Sciatic nerve (tissue), 2 donors: ENCODE data around the gene RNU6-1. TPM values are rescaled to one million over a fixed set of nuclear protein-coding genes. Genes with fewer than 3 reads are reported as not detected.

Experiments used
- ATAC-seq: fragments of 200-7000 bp; cut with Tn5 transposase; one replicate; pipeline ENCODE4 v1.9.1; 2020; ENCODE audit warnings: mild to moderate bottlenecking, moderate library complexity
- DNase-seq: peaks from one replicate; pipeline ENCODE4 v3.0.0-alpha.2; 2020; ENCODE audit warnings: low spot score
- intact Hi-C: fragments of 100-400 bp; cut with DNase I; formaldehyde crosslinking; loops from one replicate; pipeline ENCODE4 v1.14.2; 2022
- total RNA-seq: library from RNA; stranded (reverse); fragmentation: NEBNext Ultra II Directional; extraction: Animal tissue kit (Norgen Biotek cat#: 25700); gene quantifications from one replicate; pipeline ENCODE4 v1.2.1, GENCODE V29; 2021
- donor health status: DM: no; HTN: no; CAD: no.
- donor health status: DM: no; HTN: no; CAD: no.

Gene RNU6-1
- total RNA-seq = not detected

- peak; percentile 95 for ATAC-seq
- DNase-seq = peak; percentile 96
- intact Hi-C loops = loop anchor here (5.0 kb wide), 2 partner anchors 383 to 893 kb away; no protein-coding TSS in a partner anchor
Measured at GRCh38 chr15:67839929-67840748, at the start of gene RNU6-1. Gene RNU6-1, minus strand, starts transcription at chr15:67840045.

GRCh38 chr15:67887776-67888175 is 47.9 kb upstream of the RNU6-1 start:
- no peak for ATAC-seq

GRCh38 chr15:67885861-67886260 is 46.0 kb upstream of the RNU6-1 start:
- intact Hi-C loops = no loop called here
- DNase-seq = no peak
- ATAC-seq = no peak

More at GRCh38 chr15:67887776-67888175, 47.9 kb upstream of the RNU6-1 start:
- intact Hi-C loops = no loop called here
- DNase-seq = no peak

- intact Hi-C loops = no loop called here
- DNase-seq (no peak), ATAC-seq (no peak)
Measured at GRCh38 chr15:67885175-67885523, 45.3 kb upstream of the RNU6-1 start.

- intact Hi-C loops = no loop called here
Measured at GRCh38 chr15:67884514-67885174, 44.8 kb upstream of the RNU6-1 start.

GRCh38 chr15:67884009-67884408 is 44.2 kb upstream of the RNU6-1 start:
- DNase-seq (no peak), ATAC-seq (no peak)
- intact Hi-C loops = no loop called here

More at GRCh38 chr15:67884514-67885174, 44.8 kb upstream of the RNU6-1 start:
- peak; percentile 92 for DNase-seq
- peak; percentile 96 for ATAC-seq

GRCh38 chr15:67883234-67883773 is 43.5 kb upstream of the RNU6-1 start:
- no peak for ATAC-seq
- no peak for DNase-seq
- intact Hi-C loops = no loop called here

- DNase-seq = no peak
- intact Hi-C loops = no loop called here
- no peak for ATAC-seq
Measured at GRCh38 chr15:67882487-67883233, 42.8 kb upstream of the RNU6-1 start.

GRCh38 chr15:67880651-67881182 is 40.9 kb upstream of the RNU6-1 start:
- DNase-seq (no peak), ATAC-seq (no peak)
- intact Hi-C loops = no loop called here

GRCh38 chr15:67879440-67880129 is 39.7 kb upstream of the RNU6-1 start:
- intact Hi-C loops = no loop called here
- DNase-seq = no peak
- peak; percentile 26 for ATAC-seq

GRCh38 chr15:67878712-67879206 is 38.9 kb upstream of the RNU6-1 start:
- intact Hi-C loops = no loop called here
- no peak for DNase-seq

GRCh38 chr15:67873777-67874176 is 33.9 kb upstream of the RNU6-1 start:
- DNase-seq (no peak), ATAC-seq (no peak)
- intact Hi-C loops = no loop called here

More at GRCh38 chr15:67878712-67879206, 38.9 kb upstream of the RNU6-1 start:
- ATAC-seq = no peak

- no peak for ATAC-seq
- intact Hi-C loops = no loop called here
- DNase-seq = no peak
Measured at GRCh38 chr15:67870868-67871408, 31.1 kb upstream of the RNU6-1 start.

- intact Hi-C loops = no loop called here
- DNase-seq (no peak), ATAC-seq (no peak)
Measured at GRCh38 chr15:67869701-67870100, 29.9 kb upstream of the RNU6-1 start.

GRCh38 chr15:67865766-67866165 is 25.9 kb upstream of the RNU6-1 start:
- intact Hi-C loops = no loop called here
- no peak for ATAC-seq
- DNase-seq = no peak

GRCh38 chr15:67865331-67865730 is 25.5 kb upstream of the RNU6-1 start:
- DNase-seq (no peak), ATAC-seq (no peak)
- intact Hi-C loops = no loop called here

- DNase-seq = peak; percentile 87
- intact Hi-C loops = loop anchor here (5.0 kb wide), 1 partner anchor 294 kb away; no protein-coding TSS in a partner anchor
- peak; percentile 97 for ATAC-seq
Measured at GRCh38 chr15:67863442-67863987, 23.7 kb upstream of the RNU6-1 start.
